Superior temporal gyrus (tissue), 1 donor: ENCODE measurements around the gene KRT74.

Experiments used
- DNase-seq: peaks from one replicate; pipeline ENCODE4 v3.0.0-alpha.2; 2016; ENCODE audit errors: extremely low spot score

KRT74 gene

GRCh38 chr12:52573743-52574142, at the start of gene KRT74:
Gene KRT74, minus strand, starts transcription at chr12:52573843. Its CDS starts 66 bp downstream, at chr12:52573777.
- no peak for DNase-seq

GRCh38 chr12:52622349-52622748, 48.7 kb upstream of the KRT74 start:
- no peak for DNase-seq

GRCh38 chr12:52618866-52619265, 45.2 kb upstream of the KRT74 start:
- DNase-seq = no peak

GRCh38 chr12:52618216-52618615, 44.6 kb upstream of the KRT74 start, which contains the start of gene KRT73:
Gene KRT73, minus strand, starts transcription at chr12:52618559. Its CDS starts 35 bp downstream, at chr12:52618524.
- no peak for DNase-seq

GRCh38 chr12:52617403-52617785, 43.8 kb upstream of the KRT74 start:
- no peak for DNase-seq

GRCh38 chr12:52616680-52617402, 43.2 kb upstream of the KRT74 start:
- DNase-seq = no peak

- DNase-seq = no peak
Observed at GRCh38 chr12:52615912-52616311, 42.3 kb upstream of the KRT74 start.

- DNase-seq = no peak
Observed at GRCh38 chr12:52615208-52615868, 41.7 kb upstream of the KRT74 start.

- DNase-seq = no peak
Observed at GRCh38 chr12:52614381-52615207, 41.0 kb upstream of the KRT74 start.

GRCh38 chr12:52613384-52614030, 39.9 kb upstream of the KRT74 start:
- no peak for DNase-seq

- DNase-seq = no peak
Observed at GRCh38 chr12:52612431-52613383, 39.1 kb upstream of the KRT74 start.

- no peak for DNase-seq
Observed at GRCh38 chr12:52611080-52611468, 37.4 kb upstream of the KRT74 start.

- DNase-seq = no peak
Observed at GRCh38 chr12:52608826-52609630, 35.4 kb upstream of the KRT74 start.

GRCh38 chr12:52608161-52608560, 34.5 kb upstream of the KRT74 start:
- no peak for DNase-seq

- no peak for DNase-seq
Observed at GRCh38 chr12:52607314-52607713, 33.7 kb upstream of the KRT74 start.

GRCh38 chr12:52606581-52607218, 33.1 kb upstream of the KRT74 start:
- no peak for DNase-seq

- no peak for DNase-seq
Observed at GRCh38 chr12:52606096-52606495, 32.5 kb upstream of the KRT74 start.

GRCh38 chr12:52605542-52605941, 31.9 kb upstream of the KRT74 start:
- DNase-seq = no peak

GRCh38 chr12:52604859-52605258, 31.2 kb upstream of the KRT74 start:
- no peak for DNase-seq
